Panc1 (cell line): ENCODE measurements around the gene ATG2B. TPM values are rescaled to one million over a fixed set of nuclear protein-coding genes. Genes with fewer than 3 reads are reported as not detected.

Source experiments
- ATAC-seq: fragments of 200-7000 bp; cut with Tn5 transposase; 2 replicates; pipeline ENCODE4 v1.9.1; 2020; ENCODE audit warnings: mild to moderate bottlenecking, moderate library complexity
- BruUV-seq: library from RNA; stranded (reverse); fragments of 400-500 nt; replicated peaks from 2 replicates; lab custom pipeline; 2021; lab: Mats Ljungman, UMichigan
- CTCF ChIA-PET: fragments of 300-600 bp; sonication (Branson Sonifier 250); formaldehyde crosslinking; loops from one replicate; lab custom pipeline; 2022; ENCODE audit warnings: antibody characterized with exemption; lab: Charles Lee
- POLR2A ChIA-PET: fragments of 300-600 bp; sonication (Branson Sonifier 250); formaldehyde crosslinking; loops from one replicate; lab custom pipeline; 2022; ENCODE audit warnings: antibody characterized with exemption; lab: Charles Lee
- DNase-seq: peaks from one replicate; pipeline ENCODE4 v3.0.0-alpha.2; 2010; ENCODE audit warnings: low read depth, low spot score
- H3K27ac ChIP-seq: 2 replicates; pipeline ENCODE4 v1.5.1; 2011; ENCODE audit warnings: mild to moderate bottlenecking, low read length, inconsistent platforms
- H3K27me3 ChIP-seq: fragments of 200-500 bp; sonication (Bioruptor generic); 2 replicates; pipeline ENCODE4 v1.6.0; 2014; ENCODE audit warnings: low read length, inconsistent platforms; ENCODE audit not compliant: control insufficient read depth, insufficient read depth
- H3K36me3 ChIP-seq: fragments of 200-500 bp; sonication (Bioruptor generic); 2 replicates; pipeline ENCODE4 v1.5.1; 2014; ENCODE audit warnings: inconsistent platforms, mild to moderate bottlenecking, low read length, moderate library complexity; ENCODE audit not compliant: control insufficient read depth, insufficient read depth
- H3K4me1 ChIP-seq: 2 replicates; pipeline ENCODE4 v1.5.1; 2011; ENCODE audit warnings: inconsistent platforms, mild to moderate bottlenecking, low read length, moderate library complexity; ENCODE audit not compliant: control insufficient read depth, insufficient read depth
- H3K4me3 ChIP-seq, 2 experiments: 2 replicates each; pipeline ENCODE4 v1.5.1; 2011 to 2012; ENCODE audit warnings: low read depth in 2 of 2, low read length in 2 of 2, mild to moderate bottlenecking in 2 of 2, inconsistent platforms in 1 of 2, moderate library complexity in 1 of 2
- H3K9me3 ChIP-seq: fragments of 200-500 bp; sonication (Bioruptor generic); 2 replicates; pipeline ENCODE4 v1.5.1; 2014; ENCODE audit warnings: low read depth, mild to moderate bottlenecking, inconsistent platforms, low read length, moderate library complexity; ENCODE audit not compliant: control insufficient read depth, insufficient read depth
- POLR2AphosphoS5 ChIP-seq: IDR thresholded peaks from 2 replicates; pipeline ENCODE4 v1.6.1; 2012; ENCODE audit warnings: mild to moderate bottlenecking, low read depth, low read length, moderate library complexity
- SIN3A ChIP-seq: IDR thresholded peaks from 2 replicates; pipeline ENCODE4 v1.6.1; 2012; ENCODE audit warnings: low read depth, mild to moderate bottlenecking, low read length, moderate library complexity, borderline replicate concordance; ENCODE audit not compliant: insufficient read depth
- TCF7L2 ChIP-seq: IDR thresholded peaks from 2 replicates; pipeline ENCODE4 v1.6.1; 2011; ENCODE audit warnings: mild to moderate bottlenecking, low read depth, low read length, inconsistent platforms
- in situ Hi-C: cut with HindIII; loops from 2 replicates; pipeline ENCODE4 v1.10.0; 2016; ENCODE audit warnings: low sequenced_read_pairs, low pct_unique_long_range_greater_than_20kb
- intact Hi-C: fragments of 100-400 bp; cut with micrococcal nuclease; formaldehyde crosslinking; loops from one replicate; pipeline ENCODE4 v1.10.0; 2022; ENCODE audit not compliant: unreplicated experiment
- total RNA-seq: library from RNA; stranded (reverse); gene quantifications from one replicate; pipeline ENCODE4 v1.2.1, GENCODE V29; 2021; ENCODE audit not compliant: unreplicated experiment
- TF ChIP-seq, protein P1 (sequence below), 2 experiments: IDR thresholded peaks; 2 replicates each; pipeline ENCODE4 v1.6.1; 2011 to 2012; ENCODE audit warnings: low read depth in 2 of 2, control low read depth in 1 of 2, low read length in 1 of 2, mild to moderate bottlenecking in 1 of 2, moderate library complexity in 1 of 2; ENCODE audit not compliant: insufficient read depth in 1 of 2
- TF ChIP-seq, protein P2 (sequence below): fragments of 450-650 bp; IDR thresholded peaks from 2 replicates; pipeline ENCODE4 v1.5.1; 2017; ENCODE audit warnings: mild to moderate bottlenecking

Gene ATG2B
- total RNA-seq, 1 experiment from 2014 or later: 2.6 TPM

DNA sequence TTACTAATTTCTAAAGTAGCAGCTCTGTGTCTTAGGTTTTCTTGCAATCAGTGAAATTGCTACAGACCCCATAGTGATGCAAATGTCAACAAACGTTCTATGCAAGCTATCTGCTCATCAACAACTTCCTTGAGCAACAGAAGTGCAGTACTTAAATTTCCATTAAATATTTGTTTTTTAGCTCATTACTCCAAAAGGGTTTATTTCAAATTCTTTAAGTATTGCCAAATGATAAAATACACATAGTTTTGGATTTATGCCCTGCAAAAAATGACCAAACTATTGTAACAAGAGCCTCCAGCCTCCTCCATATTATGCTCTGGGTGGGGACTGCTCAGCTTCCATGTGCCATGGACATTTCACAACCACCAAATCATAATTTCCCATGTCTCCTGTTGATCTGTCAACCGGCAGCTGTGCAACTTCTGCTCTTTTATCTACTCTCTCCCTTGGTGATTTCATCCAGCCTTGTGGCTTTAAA is 102.8 kb downstream of the ATG2B start:
- intact Hi-C loops (no loop called here), in situ Hi-C loops (no loop called here)
- ChIA-PET CTCF (no interaction called here), POLR2A (no interaction called here)
- Histone ChIP-seq H3K9me3 (peaks cover 4% of the 10 kb centered on the region; the same call in 1 of the 2 replicates), H3K4me1 (no peaks in the 10 kb centered on the region), H3K36me3 (no peaks in the 10 kb centered on the region), H3K27me3 (peaks cover 8% of the 10 kb centered on the region), H3K4me3 (no peak overlapping the region), H3K27ac (no peak overlapping the region)
- DNase-seq: no peak
- TF ChIP-seq SIN3A (no peak), TCF7L2 (no peak), POLR2AphosphoS5 (no peak)
- TF ChIP-seq, protein P1, sequence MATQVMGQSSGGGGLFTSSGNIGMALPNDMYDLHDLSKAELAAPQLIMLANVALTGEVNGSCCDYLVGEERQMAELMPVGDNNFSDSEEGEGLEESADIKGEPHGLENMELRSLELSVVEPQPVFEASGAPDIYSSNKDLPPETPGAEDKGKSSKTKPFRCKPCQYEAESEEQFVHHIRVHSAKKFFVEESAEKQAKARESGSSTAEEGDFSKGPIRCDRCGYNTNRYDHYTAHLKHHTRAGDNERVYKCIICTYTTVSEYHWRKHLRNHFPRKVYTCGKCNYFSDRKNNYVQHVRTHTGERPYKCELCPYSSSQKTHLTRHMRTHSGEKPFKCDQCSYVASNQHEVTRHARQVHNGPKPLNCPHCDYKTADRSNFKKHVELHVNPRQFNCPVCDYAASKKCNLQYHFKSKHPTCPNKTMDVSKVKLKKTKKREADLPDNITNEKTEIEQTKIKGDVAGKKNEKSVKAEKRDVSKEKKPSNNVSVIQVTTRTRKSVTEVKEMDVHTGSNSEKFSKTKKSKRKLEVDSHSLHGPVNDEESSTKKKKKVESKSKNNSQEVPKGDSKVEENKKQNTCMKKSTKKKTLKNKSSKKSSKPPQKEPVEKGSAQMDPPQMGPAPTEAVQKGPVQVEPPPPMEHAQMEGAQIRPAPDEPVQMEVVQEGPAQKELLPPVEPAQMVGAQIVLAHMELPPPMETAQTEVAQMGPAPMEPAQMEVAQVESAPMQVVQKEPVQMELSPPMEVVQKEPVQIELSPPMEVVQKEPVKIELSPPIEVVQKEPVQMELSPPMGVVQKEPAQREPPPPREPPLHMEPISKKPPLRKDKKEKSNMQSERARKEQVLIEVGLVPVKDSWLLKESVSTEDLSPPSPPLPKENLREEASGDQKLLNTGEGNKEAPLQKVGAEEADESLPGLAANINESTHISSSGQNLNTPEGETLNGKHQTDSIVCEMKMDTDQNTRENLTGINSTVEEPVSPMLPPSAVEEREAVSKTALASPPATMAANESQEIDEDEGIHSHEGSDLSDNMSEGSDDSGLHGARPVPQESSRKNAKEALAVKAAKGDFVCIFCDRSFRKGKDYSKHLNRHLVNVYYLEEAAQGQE (IDR thresholded peaks at IDR 0.05; ENCODE audit: insufficient read depth in 1 of 2, low read depth in 2 of 2, low read length in 1 of 2): no peak
- TF ChIP-seq, protein P2, sequence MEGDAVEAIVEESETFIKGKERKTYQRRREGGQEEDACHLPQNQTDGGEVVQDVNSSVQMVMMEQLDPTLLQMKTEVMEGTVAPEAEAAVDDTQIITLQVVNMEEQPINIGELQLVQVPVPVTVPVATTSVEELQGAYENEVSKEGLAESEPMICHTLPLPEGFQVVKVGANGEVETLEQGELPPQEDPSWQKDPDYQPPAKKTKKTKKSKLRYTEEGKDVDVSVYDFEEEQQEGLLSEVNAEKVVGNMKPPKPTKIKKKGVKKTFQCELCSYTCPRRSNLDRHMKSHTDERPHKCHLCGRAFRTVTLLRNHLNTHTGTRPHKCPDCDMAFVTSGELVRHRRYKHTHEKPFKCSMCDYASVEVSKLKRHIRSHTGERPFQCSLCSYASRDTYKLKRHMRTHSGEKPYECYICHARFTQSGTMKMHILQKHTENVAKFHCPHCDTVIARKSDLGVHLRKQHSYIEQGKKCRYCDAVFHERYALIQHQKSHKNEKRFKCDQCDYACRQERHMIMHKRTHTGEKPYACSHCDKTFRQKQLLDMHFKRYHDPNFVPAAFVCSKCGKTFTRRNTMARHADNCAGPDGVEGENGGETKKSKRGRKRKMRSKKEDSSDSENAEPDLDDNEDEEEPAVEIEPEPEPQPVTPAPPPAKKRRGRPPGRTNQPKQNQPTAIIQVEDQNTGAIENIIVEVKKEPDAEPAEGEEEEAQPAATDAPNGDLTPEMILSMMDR: no peak
- BruUV-seq: no TSS peak
- no peak for ATAC-seq

DNA sequence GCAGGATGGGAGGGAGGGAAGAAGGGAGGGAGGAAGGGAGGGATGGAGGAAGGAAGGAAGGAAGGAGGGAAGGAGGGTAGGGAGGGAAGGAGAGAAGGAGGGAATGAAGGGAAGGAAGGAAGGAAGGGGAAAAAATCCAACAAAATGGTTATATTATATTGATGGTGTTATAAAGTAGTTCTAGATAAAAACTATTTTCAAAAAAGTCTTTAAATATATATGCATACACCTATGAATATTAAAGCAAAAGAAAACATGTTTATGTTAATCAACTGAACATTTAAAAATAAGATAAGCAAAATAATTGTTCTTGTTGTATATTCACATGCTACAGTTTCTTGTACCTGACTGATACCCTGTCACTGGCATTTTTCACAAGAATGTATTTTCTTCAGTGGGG is 105.2 kb downstream of the ATG2B start:
- ChIA-PET CTCF (no interaction called here), POLR2A (no interaction called here)
- ATAC-seq (no peak), DNase-seq (no peak)
- H3K27me3 ChIP-seq: peaks cover 8% of the 10 kb centered on the region
- in situ Hi-C loops: no loop called here
- H3K9me3 ChIP-seq: peaks cover 4% of the 10 kb centered on the region; the same call in 1 of the 2 replicates
- no peaks in the 10 kb centered on the region for H3K4me1 ChIP-seq
- TF ChIP-seq TCF7L2 (no peak), POLR2AphosphoS5 (no peak), SIN3A (no peak)
- TF ChIP-seq, protein P1 (IDR thresholded peaks at IDR 0.05; ENCODE audit: insufficient read depth in 1 of 2, low read depth in 2 of 2, low read length in 1 of 2): no peak
- TF ChIP-seq, protein P2: no peak
- BruUV-seq: no TSS peak
- H3K36me3 ChIP-seq: no peaks in the 10 kb centered on the region
- H3K4me3 ChIP-seq: no peak overlapping the region
- intact Hi-C loops: no loop called here
- H3K27ac ChIP-seq: no peak overlapping the region
